ENCODE measurements around the gene DCLRE1C. TPM values are rescaled to one million over a fixed set of nuclear protein-coding genes. Genes with fewer than 3 reads are reported as not detected.

DCLRE1C gene
- total RNA-seq, 2 experiments from 2014 or later: 19.8 to 21.4 TPM

Other genes with a start within 250 kb of the DCLRE1C start
- 100 to 1,000 TPM; 195 to 203 TPM for gene FAM107B, start 179.2 kb downstream of the DCLRE1C start, total RNA-seq
- gene CDNF, start 116.1 kb downstream of the DCLRE1C start, total RNA-seq: 1 to 10 TPM in 1 of 2 experiments, under 1 TPM in 1; 0.96 to 1.6 TPM
- 10 to 100 TPM; 45.9 to 50.5 TPM for gene HSPA14, start 115.8 kb downstream of the DCLRE1C start, total RNA-seq
- 10 to 100 TPM; 26.4 to 26.5 TPM for gene MSANTD7, start 115.8 kb downstream of the DCLRE1C start, total RNA-seq
- gene SUV39H2, start 75.2 kb downstream of the DCLRE1C start, total RNA-seq: 10 to 100 TPM; 43.8 to 46.0 TPM
- 1 to 10 TPM in 1 of 2 experiments, under 1 TPM in 1; 0.92 to 1.1 TPM for gene MEIG1, start 5.3 kb upstream of the DCLRE1C start, total RNA-seq
- gene OLAH, start 89.8 kb upstream of the DCLRE1C start, total RNA-seq: 1 to 10 TPM; 1.2 to 2.0 TPM
- 1 to 10 TPM; 1.3 to 1.8 TPM for gene ACBD7, start 134.7 kb upstream of the DCLRE1C start, total RNA-seq
- gene RPP38, start 143.3 kb upstream of the DCLRE1C start, total RNA-seq: 10 to 100 TPM; 27.8 to 28.5 TPM
- gene NMT2, start 214.6 kb upstream of the DCLRE1C start, total RNA-seq: 10 to 100 TPM; 11.3 to 11.7 TPM

Measured in activated naive CD8-positive, alpha-beta T cell treated with anti-CD3 and anti-CD28 coated beads for 36 hours (primary cell).